HEK293 (cell line): Measurements from ENCODE around the gene FUT1.

Source experiments
- ATF2 ChIP-seq: fragments of 450-650 bp; formaldehyde crosslinking; IDR thresholded peaks from 2 replicates; pipeline ENCODE4 v1.5.1; 2016; ENCODE audit warnings: missing biosample characterization, missing genetic modification characterization, low read depth
- CTCF ChIP-seq: fragments of 450-650 bp; formaldehyde crosslinking; IDR thresholded peaks from 2 replicates; pipeline ENCODE4 v1.5.1; 2016; ENCODE audit warnings: missing biosample characterization, missing genetic modification characterization
- ELK4 ChIP-seq: IDR thresholded peaks from 2 replicates; pipeline ENCODE4 v1.6.1; 2011; ENCODE audit warnings: mild to moderate bottlenecking, low read depth, low read length, borderline replicate concordance
- PRDM1 ChIP-seq: fragments of 450-650 bp; formaldehyde crosslinking; IDR thresholded peaks from 2 replicates; pipeline ENCODE4; 2016; ENCODE audit warnings: missing biosample characterization, missing genetic modification characterization
- REST ChIP-seq: fragments of 450-650 bp; formaldehyde crosslinking; IDR thresholded peaks from 2 replicates; pipeline ENCODE4 v1.5.1; 2016; ENCODE audit warnings: missing biosample characterization, missing genetic modification characterization
- TCF7L2 ChIP-seq: IDR thresholded peaks from 2 replicates; pipeline ENCODE4 v1.6.1; 2011; ENCODE audit warnings: low read depth, mild to moderate bottlenecking, inconsistent platforms, low read length, moderate library complexity, borderline replicate concordance
- ZBTB17 ChIP-seq: fragments of 450-650 bp; formaldehyde crosslinking; IDR thresholded peaks from 2 replicates; pipeline ENCODE4 v1.5.1; 2016; ENCODE audit warnings: missing biosample characterization, missing genetic modification characterization
- ZBTB7A ChIP-seq: fragments of 450-650 bp; formaldehyde crosslinking; IDR thresholded peaks from 2 replicates; pipeline ENCODE4 v1.5.1; 2016; ENCODE audit warnings: low read depth, missing biosample characterization, missing genetic modification characterization
- ZNF23 ChIP-seq: fragments of 450-650 bp; formaldehyde crosslinking; IDR thresholded peaks from 2 replicates; pipeline ENCODE4 v1.5.1; 2016; ENCODE audit warnings: missing biosample characterization, missing genetic modification characterization, borderline replicate concordance
- ZNF549 ChIP-seq: fragments of 450-650 bp; IDR thresholded peaks from 2 replicates; pipeline ENCODE4 v1.5.1; 2018; ENCODE audit warnings: missing biosample characterization, missing genetic modification characterization, mild to moderate bottlenecking, inconsistent platforms, moderate library complexity
- ZNF629 ChIP-seq: fragments of 450-650 bp; formaldehyde crosslinking; IDR thresholded peaks from 2 replicates; pipeline ENCODE4 v1.5.1; 2017; ENCODE audit warnings: missing biosample characterization, missing genetic modification characterization

- TF ChIP-seq CTCF (no peak), REST (tag by site-specific recombination) (no peak), ZBTB7A (no peak), TCF7L2 (no peak), PRDM1 (tag by site-specific recombination) (no peak), ELK4 (no peak), ZNF629 (no peak), ATF2 (tag by site-specific recombination) (no peak), ZBTB17 (tag by site-specific recombination) (no peak), ZNF549 (tag by site-specific recombination) (no peak), ZNF23 (no peak)
These were observed 5.3 kb upstream of the FUT1 start for GRCh38 chr19:48757741-48758144.
